HepG2 (cell line): Measurements from ENCODE around the gene USP15. TPM values are rescaled to one million over a fixed set of nuclear protein-coding genes. Genes with fewer than 3 reads are reported as not detected.
A peak's percentile ranks its signal among the peaks of the same experiment; 100 is the strongest.

Experiments used
- FOXC1 ChIP-seq: sonication (generic); formaldehyde crosslinking; IDR thresholded peaks from 2 replicates; pipeline ENCODE4 v1.8.0; 2022; ENCODE audit warnings: mild to moderate bottlenecking, missing genetic modification reagents, borderline replicate concordance
- GATAD1 ChIP-seq: IDR thresholded peaks from 2 replicates; pipeline ENCODE4 v1.6.1; 2016; ENCODE audit warnings: missing genetic modification reagents, missing compliant biosample characterization
- GTF3A ChIP-seq: sonication (generic); formaldehyde crosslinking; conservative IDR thresholded peaks from 2 replicates; pipeline ENCODE4 v1.4.0; 2020; ENCODE audit warnings: mild to moderate bottlenecking, missing genetic modification reagents
- HNRNPK ChIP-seq: fragments of 200-400 bp; formaldehyde crosslinking; IDR thresholded peaks from 2 replicates; pipeline ENCODE4 v1.6.1; 2018; ENCODE audit warnings: low read length, low read depth, moderate library complexity, mild to moderate bottlenecking; ENCODE audit not compliant: poor library complexity, severe bottlenecking
- JUND ChIP-seq: sonication (generic); formaldehyde crosslinking; IDR thresholded peaks from 2 replicates; pipeline ENCODE4 v1.8.0; 2022; ENCODE audit warnings: mild to moderate bottlenecking, missing genetic modification reagents
- KDM4B ChIP-seq: sonication (generic); formaldehyde crosslinking; IDR thresholded peaks from 2 replicates; pipeline ENCODE4 v1.4.0; 2020; ENCODE audit warnings: missing genetic modification reagents
- MED1 ChIP-seq: sonication (generic); formaldehyde crosslinking; IDR thresholded peaks from 2 replicates; pipeline ENCODE4 v1.4.0; 2020; ENCODE audit warnings: missing genetic modification reagents
- MEIS2 ChIP-seq: sonication (generic); formaldehyde crosslinking; IDR thresholded peaks from 2 replicates; pipeline ENCODE4 v1.9.0; 2021; ENCODE audit warnings: mild to moderate bottlenecking, missing genetic modification reagents
- NBN ChIP-seq: fragments of 450-650 bp; conservative IDR thresholded peaks from 2 replicates; pipeline ENCODE4 v1.6.1; 2017
- POGK ChIP-seq: sonication (generic); formaldehyde crosslinking; conservative IDR thresholded peaks from 2 replicates; pipeline ENCODE4 v1.8.0; 2022; ENCODE audit warnings: mild to moderate bottlenecking, moderate library complexity, missing genetic modification reagents
- RARA ChIP-seq: IDR thresholded peaks from 2 replicates; pipeline ENCODE4 v1.6.1; 2016; ENCODE audit warnings: missing genetic modification reagents, missing compliant biosample characterization
- SALL1 ChIP-seq: sonication (generic); formaldehyde crosslinking; IDR thresholded peaks from 2 replicates; pipeline ENCODE4 v1.8.0; 2022; ENCODE audit warnings: mild to moderate bottlenecking, missing genetic modification reagents
- SAP130 ChIP-seq: IDR thresholded peaks from 2 replicates; pipeline ENCODE4 v1.6.1; 2016; ENCODE audit warnings: low read depth
- SKIL ChIP-seq: sonication (generic); formaldehyde crosslinking; IDR thresholded peaks from 2 replicates; pipeline ENCODE4 v1.8.0; 2022; ENCODE audit warnings: missing genetic modification reagents, mild to moderate bottlenecking, moderate library complexity, borderline replicate concordance
- SRSF9 ChIP-seq: fragments of 200-400 bp; formaldehyde crosslinking; IDR thresholded peaks from 2 replicates; pipeline ENCODE4 v1.6.1; 2018; ENCODE audit warnings: borderline replicate concordance, mild to moderate bottlenecking, low read depth, low read length; ENCODE audit not compliant: insufficient read depth, poor library complexity, severe bottlenecking
- SSRP1 ChIP-seq: IDR thresholded peaks from 2 replicates; pipeline ENCODE4 v1.6.1; 2016; ENCODE audit warnings: control low read depth
- TOE1 ChIP-seq: sonication (generic); formaldehyde crosslinking; IDR thresholded peaks from 2 replicates; pipeline ENCODE4 v1.4.0; 2020; ENCODE audit warnings: mild to moderate bottlenecking, missing genetic modification reagents
- ZFP1 ChIP-seq: IDR thresholded peaks from 2 replicates; pipeline ENCODE4 v1.6.1; 2016
- ZNF383 ChIP-seq: sonication (generic); formaldehyde crosslinking; IDR thresholded peaks from 2 replicates; pipeline ENCODE4 v1.4.0; 2020; ENCODE audit warnings: missing genetic modification reagents, mild to moderate bottlenecking, borderline replicate concordance
- ZNF766 ChIP-seq: sonication (generic); formaldehyde crosslinking; IDR thresholded peaks from 2 replicates; pipeline ENCODE4 v1.5.0; 2020; ENCODE audit warnings: missing genetic modification reagents, borderline replicate concordance
- ZNF788 ChIP-seq: sonication (generic); formaldehyde crosslinking; IDR thresholded peaks from 2 replicates; pipeline ENCODE4 v1.5.0; 2020; ENCODE audit warnings: mild to moderate bottlenecking, missing genetic modification reagents, borderline replicate concordance
- polyA plus RNA-seq, 8 experiments: library from polyadenylated mRNA; depleted of rRNA in 3 of 8; stranded (reverse) in 7 of 8; unstranded in 1 of 8; fragments of >200 nt; fragmentation: Illumina TruSeq in 4 of 8; extraction: Trizol in 4 of 8; gene quantifications; 2 replicates each; pipeline versions ENCODE4 v1.2.1 to v1.2.3, GENCODE V29; 2011 to 2016; ENCODE audit warnings: low read depth in 4 of 8, missing spikeins in 1 of 8, mixed read lengths in 1 of 8; ENCODE audit not compliant: insufficient read depth in 1 of 8
- total RNA-seq, 5 experiments: library from RNA; depleted of rRNA; stranded (reverse); fragments of >200 nt; fragmentation: Illumina TruSeq; extraction: Trizol; gene quantifications; 2 replicates each; pipeline ENCODE4 v1.2.3, GENCODE V29; 2016; ENCODE audit warnings: low read depth in 1 of 5
- TF ChIP-seq, protein P1 (sequence below): sonication (generic); formaldehyde crosslinking; IDR thresholded peaks from 2 replicates; pipeline ENCODE4 v1.5.1; 2020; ENCODE audit warnings: mild to moderate bottlenecking, moderate library complexity, missing genetic modification reagents

The USP15 gene
- total and polyA plus RNA-seq, 2 of the 13 experiments (the other 11 are each of a cell fraction or from before 2014, with no cell fraction given) = 17.3 to 51.7 TPM

DNA sequence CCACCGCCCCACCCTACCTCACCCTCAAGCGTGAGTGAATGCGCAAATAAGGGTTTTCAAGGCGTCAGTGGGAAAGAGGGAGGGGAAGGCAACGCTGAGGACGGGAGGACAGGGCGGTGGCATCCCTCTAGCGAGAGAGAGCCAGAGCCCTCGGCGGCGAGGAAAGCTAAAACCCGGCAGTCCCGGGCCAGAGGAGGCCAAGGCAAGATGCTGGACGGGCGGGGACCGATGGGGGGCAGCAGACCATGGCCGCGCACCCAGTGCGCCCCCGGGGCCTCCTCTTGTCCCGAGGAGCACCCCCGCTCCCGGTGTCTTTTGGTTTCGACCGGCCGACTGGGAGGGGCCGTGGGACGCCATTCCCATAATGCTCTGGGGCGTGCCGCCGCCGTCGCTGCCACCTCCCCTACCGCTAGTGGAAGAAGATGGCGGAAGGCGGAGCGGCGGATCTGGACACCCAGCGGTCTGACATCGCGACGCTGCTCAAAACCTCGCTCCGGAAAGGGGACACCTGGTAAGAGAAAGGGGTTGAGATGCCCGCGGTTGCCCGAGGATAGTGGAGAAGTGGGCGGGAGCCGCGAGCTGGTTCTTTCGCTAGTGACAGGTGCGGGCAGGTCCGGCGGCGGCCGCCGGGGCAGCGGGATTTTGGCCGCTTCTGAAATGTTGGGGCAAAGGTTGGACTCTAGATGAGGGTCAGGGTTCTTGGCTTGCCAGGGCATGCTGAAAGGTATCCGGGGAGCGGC, at the start of gene USP15 (continued):
- no peak; the same call in 1 of the 2 replicates for TF ChIP-seq MEIS2 (CRISPR knock-in tag)
- TF ChIP-seq SALL1 (CRISPR knock-in tag) = peak; percentile 86; the same call in 1 of the 2 replicates
- TF ChIP-seq FOXC1 (CRISPR knock-in tag) = peak; percentile 90
- peak; percentile 77 for TF ChIP-seq MED1 (CRISPR knock-in tag)
- TF ChIP-seq KDM4B (CRISPR knock-in tag) = no peak; the same call in 1 of the 2 replicates
- no peak for TF ChIP-seq RARA (CRISPR knock-in tag)
- TF ChIP-seq, protein P1, sequence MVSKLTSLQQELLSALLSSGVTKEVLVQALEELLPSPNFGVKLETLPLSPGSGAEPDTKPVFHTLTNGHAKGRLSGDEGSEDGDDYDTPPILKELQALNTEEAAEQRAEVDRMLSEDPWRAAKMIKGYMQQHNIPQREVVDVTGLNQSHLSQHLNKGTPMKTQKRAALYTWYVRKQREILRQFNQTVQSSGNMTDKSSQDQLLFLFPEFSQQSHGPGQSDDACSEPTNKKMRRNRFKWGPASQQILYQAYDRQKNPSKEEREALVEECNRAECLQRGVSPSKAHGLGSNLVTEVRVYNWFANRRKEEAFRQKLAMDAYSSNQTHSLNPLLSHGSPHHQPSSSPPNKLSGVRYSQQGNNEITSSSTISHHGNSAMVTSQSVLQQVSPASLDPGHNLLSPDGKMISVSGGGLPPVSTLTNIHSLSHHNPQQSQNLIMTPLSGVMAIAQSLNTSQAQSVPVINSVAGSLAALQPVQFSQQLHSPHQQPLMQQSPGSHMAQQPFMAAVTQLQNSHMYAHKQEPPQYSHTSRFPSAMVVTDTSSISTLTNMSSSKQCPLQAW (CRISPR knock-in tag) = peak; percentile 77
- peak; percentile 93; the same call in 1 of the 2 replicates for TF ChIP-seq ZNF788 (CRISPR knock-in tag)
- 0 out of 2 replicates have a peak, but pooled peaks have one; percentile 9 for TF ChIP-seq SSRP1 (CRISPR knock-in tag)
- TF ChIP-seq SKIL (CRISPR knock-in tag) = no peak
- peak; percentile 88 for TF ChIP-seq GATAD1 (CRISPR knock-in tag)
- peak; percentile 33; the same call in 1 of the 2 replicates for TF ChIP-seq ZNF766
- no peak for TF ChIP-seq NBN
- peak; percentile 87; the same call in 1 of the 2 replicates for TF ChIP-seq POGK
- TF ChIP-seq ZNF383 (CRISPR knock-in tag) = 0 out of 2 replicates have a peak, but pooled peaks have one; percentile 85
- TF ChIP-seq SAP130 (CRISPR knock-in tag) = peak; percentile 84
- peak; percentile 72; the same call in 1 of the 2 replicates for TF ChIP-seq ZFP1 (CRISPR knock-in tag)
- peak; percentile 29 for TF ChIP-seq HNRNPK
- TF ChIP-seq GTF3A (CRISPR knock-in tag) = peak; percentile 76; the same call in 1 of the 2 replicates
- no peak for TF ChIP-seq TOE1 (CRISPR knock-in tag)
- no peak for TF ChIP-seq SRSF9
- peak; percentile 66; the same call in 1 of the 2 replicates for TF ChIP-seq JUND (CRISPR knock-in tag)
